WTC11 (cell line): Measurements from ENCODE around the gene CELF4. TPM values are rescaled to one million over a fixed set of nuclear protein-coding genes. Genes with fewer than 3 reads are reported as not detected.

Experiments
- ATAC-seq: fragments of 200-7000 bp; cut with Tn5 transposase; 2 replicates; pipeline ENCODE4 v1.10.0; 2021; ENCODE audit warnings: mild to moderate bottlenecking, moderate library complexity
- CTCF ChIA-PET: fragments of 300-600 bp; sonication (Branson Sonifier 250); formaldehyde crosslinking; loops from one replicate; lab custom pipeline; 2021; ENCODE audit warnings: antibody characterized with exemption; lab: Charles Lee
- POLR2A ChIA-PET: fragments of 350-600 bp; sonication (Branson Sonifier 250); formaldehyde crosslinking; loops from one replicate; lab custom pipeline; 2021; ENCODE audit warnings: antibody characterized with exemption; lab: Charles Lee
- DNase-seq: peaks from one replicate; pipeline ENCODE4 v3.0.0; 2021; ENCODE audit warnings: low spot score
- H3K27ac Mint-ChIP-seq: 2 replicates; pipeline ENCODE4 v1.8.0; 2021; ENCODE audit warnings: mixed read lengths
- H3K27me3 Mint-ChIP-seq: 2 replicates; pipeline ENCODE4 v1.8.0; 2021; ENCODE audit warnings: low read depth, mild to moderate bottlenecking, moderate library complexity, mixed read lengths
- H3K36me3 Mint-ChIP-seq: 2 replicates; pipeline ENCODE4 v1.8.0; 2021; ENCODE audit warnings: mixed read lengths
- H3K4me1 Mint-ChIP-seq: 2 replicates; pipeline ENCODE4 v1.8.0; 2022; ENCODE audit warnings: mixed read lengths
- H3K4me3 Mint-ChIP-seq: 2 replicates; pipeline ENCODE4 v1.8.0; 2021; ENCODE audit warnings: mild to moderate bottlenecking, moderate library complexity, mixed read lengths
- H3K9me3 Mint-ChIP-seq: 2 replicates; pipeline ENCODE4 v1.8.0; 2021; ENCODE audit warnings: mixed read lengths
- ATF1 ChIP-seq: sonication (generic); formaldehyde crosslinking; IDR thresholded peaks from 2 replicates; pipeline ENCODE4 v1.8.1; 2023; ENCODE audit warnings: mild to moderate bottlenecking, moderate library complexity, missing genetic modification reagents
- CBFB ChIP-seq: sonication (generic); formaldehyde crosslinking; IDR thresholded peaks from 2 replicates; pipeline ENCODE4 v1.8.1; 2022; ENCODE audit warnings: mild to moderate bottlenecking, low read depth, missing genetic modification reagents
- FOXK1 ChIP-seq: sonication (generic); formaldehyde crosslinking; IDR thresholded peaks from 2 replicates; pipeline ENCODE4 v1.8.0; 2022; ENCODE audit warnings: mild to moderate bottlenecking, moderate library complexity, missing genetic modification reagents
- GABPB1 ChIP-seq: sonication (generic); formaldehyde crosslinking; IDR thresholded peaks from 2 replicates; pipeline ENCODE4 v1.8.1; 2023; ENCODE audit warnings: mild to moderate bottlenecking, missing genetic modification reagents
- GRHL2 ChIP-seq: fragments of 250-450 bp; sonication (Bioruptor Pico); IDR thresholded peaks from 2 replicates; pipeline ENCODE4 v1.8.0; 2022; ENCODE audit warnings: mild to moderate bottlenecking, moderate library complexity; ENCODE audit not compliant: insufficient replicate concordance, severe bottlenecking
- JAZF1 ChIP-seq: fragments of 250-450 bp; sonication (Bioruptor Pico); IDR thresholded peaks from 2 replicates; pipeline ENCODE4 v1.9.0; 2021; ENCODE audit warnings: moderate library complexity, mild to moderate bottlenecking, inconsistent platforms
- NFATC4 ChIP-seq: fragments of 250-450 bp; sonication (Bioruptor Pico); IDR thresholded peaks from 2 replicates; pipeline ENCODE4 v1.9.0; 2021; ENCODE audit warnings: mild to moderate bottlenecking
- NFE2L1 ChIP-seq: sonication (generic); formaldehyde crosslinking; IDR thresholded peaks from 2 replicates; pipeline ENCODE4 v1.8.1; 2023; ENCODE audit warnings: missing genetic modification reagents
- NR1H2 ChIP-seq: sonication (generic); formaldehyde crosslinking; IDR thresholded peaks from 2 replicates; pipeline ENCODE4 v1.9.0; 2021; ENCODE audit warnings: mild to moderate bottlenecking, moderate library complexity, missing genetic modification reagents
- NR2C2 ChIP-seq: sonication (generic); formaldehyde crosslinking; IDR thresholded peaks from 2 replicates; pipeline ENCODE4 v1.8.0; 2022; ENCODE audit warnings: mild to moderate bottlenecking, missing genetic modification reagents
- TCF7 ChIP-seq: sonication (generic); formaldehyde crosslinking; IDR thresholded peaks from 2 replicates; pipeline ENCODE4 v1.8.0; 2022; ENCODE audit warnings: mild to moderate bottlenecking, low read depth, missing genetic modification reagents, moderate library complexity
- TP53 ChIP-seq: sonication (generic); formaldehyde crosslinking; IDR thresholded peaks from 2 replicates; pipeline ENCODE4 v1.8.1; 2023; ENCODE audit warnings: mild to moderate bottlenecking, missing genetic modification reagents
- ZNF121 ChIP-seq: sonication (generic); formaldehyde crosslinking; IDR thresholded peaks from 2 replicates; pipeline ENCODE4 v1.8.0; 2023; ENCODE audit warnings: missing genetic modification reagents
- ZNF138 ChIP-seq: sonication (generic); formaldehyde crosslinking; conservative IDR thresholded peaks from 2 replicates; pipeline ENCODE4 v1.8.1; 2022; ENCODE audit warnings: mild to moderate bottlenecking, moderate library complexity, missing genetic modification reagents
- total RNA-seq: library from RNA; stranded (reverse); gene quantifications from 3 replicates; pipeline ENCODE4 v1.2.3, GENCODE V29; 2021
- TF ChIP-seq, protein P1 (sequence below): fragments of 250-450 bp; sonication (Bioruptor Pico); conservative IDR thresholded peaks from 2 replicates; pipeline ENCODE4 v1.9.0; 2021; ENCODE audit warnings: mild to moderate bottlenecking
- TF ChIP-seq, protein P2 (sequence below): sonication (generic); formaldehyde crosslinking; IDR thresholded peaks from 2 replicates; pipeline ENCODE4 v1.8.0; 2022; ENCODE audit warnings: mild to moderate bottlenecking, missing genetic modification reagents
- TF ChIP-seq, protein P3 (sequence below): fragments of 250-450 bp; sonication (Bioruptor Pico); IDR thresholded peaks from 2 replicates; pipeline ENCODE4 v1.9.0; 2021; ENCODE audit warnings: mild to moderate bottlenecking
- TF ChIP-seq, protein P4 (sequence below): fragments of 200-600 bp; IDR thresholded peaks from 2 replicates; pipeline ENCODE4 v1.8.0; 2022; ENCODE audit warnings: antibody characterized with exemption
- TF ChIP-seq, protein P5 (sequence below): sonication (generic); formaldehyde crosslinking; IDR thresholded peaks from 2 replicates; pipeline ENCODE4 v1.8.1; 2023; ENCODE audit warnings: mild to moderate bottlenecking, missing genetic modification reagents
- TF ChIP-seq, protein P6 (sequence below): sonication (generic); formaldehyde crosslinking; IDR thresholded peaks from 2 replicates; pipeline ENCODE4 v1.8.1; 2022; ENCODE audit warnings: mild to moderate bottlenecking, missing genetic modification reagents, moderate library complexity, borderline replicate concordance
- TF ChIP-seq, protein P7 (sequence below): sonication (generic); formaldehyde crosslinking; IDR thresholded peaks from 2 replicates; pipeline ENCODE4 v1.8.1; 2023; ENCODE audit warnings: mild to moderate bottlenecking, moderate library complexity, missing genetic modification reagents

CELF4 gene
- total RNA-seq, 1 experiment from 2014 or later = 2.9 TPM

DNA sequence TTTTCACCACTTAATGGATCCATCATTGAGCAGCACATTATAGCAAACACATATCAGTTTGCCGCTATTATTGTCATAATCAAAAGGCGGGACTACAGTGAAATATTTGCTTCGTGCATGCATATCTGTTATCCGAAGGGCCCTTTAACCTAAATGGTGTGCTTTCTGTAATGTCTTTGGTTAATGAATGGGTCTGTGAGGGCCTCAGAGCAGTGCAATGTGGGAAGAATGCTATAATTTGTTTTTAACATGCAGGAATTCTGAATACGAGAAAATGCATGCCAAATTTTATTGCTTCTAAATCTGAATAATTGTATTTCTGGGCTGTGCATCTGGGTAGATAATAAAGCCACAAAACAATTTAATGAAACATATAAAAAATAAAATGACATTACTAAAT is 32.8 kb upstream of the CELF4 start:
- DNase-seq = no peak
- Mint-ChIP-seq H3K4me3 (no peak overlapping the region), H3K27ac (no peak overlapping the region), H3K36me3 (no peaks in the 10 kb centered on the region), H3K27me3 (no peaks in the 10 kb centered on the region; the same call in 1 of the 2 replicates), H3K4me1 (no peaks in the 10 kb centered on the region), H3K9me3 (peaks cover 4% of the 10 kb centered on the region)
- ChIA-PET CTCF (no interaction called here), POLR2A (no interaction called here)
- TF ChIP-seq TP53 (CRISPR knock-in tag) (no peak), NR1H2 (CRISPR knock-in tag) (no peak), GABPB1 (CRISPR knock-in tag) (no peak), ZNF121 (CRISPR knock-in tag) (no peak), JAZF1 (CRISPR knock-in tag) (no peak), ATF1 (CRISPR knock-in tag) (no peak), TCF7 (CRISPR knock-in tag) (no peak), NR2C2 (no peak), FOXK1 (CRISPR knock-in tag) (no peak), NFATC4 (CRISPR knock-in tag) (no peak)
- TF ChIP-seq, protein P1, sequence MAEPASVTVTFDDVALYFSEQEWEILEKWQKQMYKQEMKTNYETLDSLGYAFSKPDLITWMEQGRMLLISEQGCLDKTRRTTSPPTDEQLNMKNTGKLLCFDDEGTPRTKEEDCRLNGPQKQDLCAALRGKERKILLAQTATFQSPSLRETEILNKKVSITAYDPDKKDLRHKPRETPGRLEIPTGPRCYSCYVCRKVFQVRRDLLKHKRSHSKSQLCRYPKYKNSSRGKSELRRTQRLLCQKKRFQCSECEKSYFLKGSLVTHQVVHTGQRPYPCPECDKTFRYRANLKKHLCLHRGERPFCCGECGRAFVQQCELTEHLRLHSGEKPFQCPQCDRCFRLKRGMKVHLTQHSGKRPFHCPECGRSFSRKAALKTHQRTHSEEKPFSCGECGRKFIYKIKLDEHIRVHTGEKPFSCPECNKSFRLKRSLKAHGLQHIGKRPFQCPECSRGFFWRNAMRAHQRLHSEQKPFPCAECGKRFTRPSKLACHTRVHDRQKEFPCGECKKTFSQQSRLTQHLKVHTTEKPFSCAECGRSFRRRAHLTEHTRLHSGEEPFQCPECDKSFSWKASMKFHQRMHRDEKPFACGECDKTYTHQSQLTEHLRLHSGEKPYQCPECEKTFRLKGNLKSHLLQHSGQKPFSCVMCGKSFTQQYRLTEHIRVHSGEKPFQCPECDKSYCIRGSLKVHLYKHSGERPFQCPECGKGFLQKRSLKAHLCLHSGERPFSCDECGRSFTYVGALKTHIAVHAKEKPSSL (CRISPR knock-in tag) = no peak
- TF ChIP-seq, protein P2, sequence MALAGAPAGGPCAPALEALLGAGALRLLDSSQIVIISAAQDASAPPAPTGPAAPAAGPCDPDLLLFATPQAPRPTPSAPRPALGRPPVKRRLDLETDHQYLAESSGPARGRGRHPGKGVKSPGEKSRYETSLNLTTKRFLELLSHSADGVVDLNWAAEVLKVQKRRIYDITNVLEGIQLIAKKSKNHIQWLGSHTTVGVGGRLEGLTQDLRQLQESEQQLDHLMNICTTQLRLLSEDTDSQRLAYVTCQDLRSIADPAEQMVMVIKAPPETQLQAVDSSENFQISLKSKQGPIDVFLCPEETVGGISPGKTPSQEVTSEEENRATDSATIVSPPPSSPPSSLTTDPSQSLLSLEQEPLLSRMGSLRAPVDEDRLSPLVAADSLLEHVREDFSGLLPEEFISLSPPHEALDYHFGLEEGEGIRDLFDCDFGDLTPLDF = no peak
- no peak for ATAC-seq

DNA sequence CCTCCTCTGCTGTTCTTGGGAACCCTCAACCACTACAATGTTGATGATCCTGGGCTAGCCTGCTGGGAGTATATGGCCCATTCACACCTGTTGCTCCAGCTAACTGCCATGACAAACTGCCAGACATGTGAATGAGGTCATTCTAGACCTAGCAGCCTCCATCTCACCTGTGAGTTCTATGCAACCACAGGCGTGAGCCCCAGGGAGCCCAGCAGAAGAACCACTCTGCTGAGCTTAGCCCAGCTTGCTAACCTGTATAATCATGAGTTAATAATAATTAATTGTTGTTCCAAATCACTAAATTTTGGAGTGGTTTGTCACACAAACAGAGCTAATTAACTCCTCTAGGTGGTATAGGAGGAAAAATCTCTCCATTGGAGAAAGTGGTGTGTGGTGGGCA is 24.7 kb upstream of the CELF4 start:
- TF ChIP-seq NFE2L1 (CRISPR knock-in tag) = no peak
- TF ChIP-seq, protein P3, sequence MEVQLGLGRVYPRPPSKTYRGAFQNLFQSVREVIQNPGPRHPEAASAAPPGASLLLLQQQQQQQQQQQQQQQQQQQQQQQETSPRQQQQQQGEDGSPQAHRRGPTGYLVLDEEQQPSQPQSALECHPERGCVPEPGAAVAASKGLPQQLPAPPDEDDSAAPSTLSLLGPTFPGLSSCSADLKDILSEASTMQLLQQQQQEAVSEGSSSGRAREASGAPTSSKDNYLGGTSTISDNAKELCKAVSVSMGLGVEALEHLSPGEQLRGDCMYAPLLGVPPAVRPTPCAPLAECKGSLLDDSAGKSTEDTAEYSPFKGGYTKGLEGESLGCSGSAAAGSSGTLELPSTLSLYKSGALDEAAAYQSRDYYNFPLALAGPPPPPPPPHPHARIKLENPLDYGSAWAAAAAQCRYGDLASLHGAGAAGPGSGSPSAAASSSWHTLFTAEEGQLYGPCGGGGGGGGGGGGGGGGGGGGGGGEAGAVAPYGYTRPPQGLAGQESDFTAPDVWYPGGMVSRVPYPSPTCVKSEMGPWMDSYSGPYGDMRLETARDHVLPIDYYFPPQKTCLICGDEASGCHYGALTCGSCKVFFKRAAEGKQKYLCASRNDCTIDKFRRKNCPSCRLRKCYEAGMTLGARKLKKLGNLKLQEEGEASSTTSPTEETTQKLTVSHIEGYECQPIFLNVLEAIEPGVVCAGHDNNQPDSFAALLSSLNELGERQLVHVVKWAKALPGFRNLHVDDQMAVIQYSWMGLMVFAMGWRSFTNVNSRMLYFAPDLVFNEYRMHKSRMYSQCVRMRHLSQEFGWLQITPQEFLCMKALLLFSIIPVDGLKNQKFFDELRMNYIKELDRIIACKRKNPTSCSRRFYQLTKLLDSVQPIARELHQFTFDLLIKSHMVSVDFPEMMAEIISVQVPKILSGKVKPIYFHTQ (CRISPR knock-in tag) = no peak
- TF ChIP-seq CBFB (CRISPR knock-in tag) = no peak
- TF ChIP-seq, protein P4, sequence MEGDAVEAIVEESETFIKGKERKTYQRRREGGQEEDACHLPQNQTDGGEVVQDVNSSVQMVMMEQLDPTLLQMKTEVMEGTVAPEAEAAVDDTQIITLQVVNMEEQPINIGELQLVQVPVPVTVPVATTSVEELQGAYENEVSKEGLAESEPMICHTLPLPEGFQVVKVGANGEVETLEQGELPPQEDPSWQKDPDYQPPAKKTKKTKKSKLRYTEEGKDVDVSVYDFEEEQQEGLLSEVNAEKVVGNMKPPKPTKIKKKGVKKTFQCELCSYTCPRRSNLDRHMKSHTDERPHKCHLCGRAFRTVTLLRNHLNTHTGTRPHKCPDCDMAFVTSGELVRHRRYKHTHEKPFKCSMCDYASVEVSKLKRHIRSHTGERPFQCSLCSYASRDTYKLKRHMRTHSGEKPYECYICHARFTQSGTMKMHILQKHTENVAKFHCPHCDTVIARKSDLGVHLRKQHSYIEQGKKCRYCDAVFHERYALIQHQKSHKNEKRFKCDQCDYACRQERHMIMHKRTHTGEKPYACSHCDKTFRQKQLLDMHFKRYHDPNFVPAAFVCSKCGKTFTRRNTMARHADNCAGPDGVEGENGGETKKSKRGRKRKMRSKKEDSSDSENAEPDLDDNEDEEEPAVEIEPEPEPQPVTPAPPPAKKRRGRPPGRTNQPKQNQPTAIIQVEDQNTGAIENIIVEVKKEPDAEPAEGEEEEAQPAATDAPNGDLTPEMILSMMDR = no peak
- TF ChIP-seq FOXK1 (CRISPR knock-in tag) = no peak
- TF ChIP-seq, protein P5, sequence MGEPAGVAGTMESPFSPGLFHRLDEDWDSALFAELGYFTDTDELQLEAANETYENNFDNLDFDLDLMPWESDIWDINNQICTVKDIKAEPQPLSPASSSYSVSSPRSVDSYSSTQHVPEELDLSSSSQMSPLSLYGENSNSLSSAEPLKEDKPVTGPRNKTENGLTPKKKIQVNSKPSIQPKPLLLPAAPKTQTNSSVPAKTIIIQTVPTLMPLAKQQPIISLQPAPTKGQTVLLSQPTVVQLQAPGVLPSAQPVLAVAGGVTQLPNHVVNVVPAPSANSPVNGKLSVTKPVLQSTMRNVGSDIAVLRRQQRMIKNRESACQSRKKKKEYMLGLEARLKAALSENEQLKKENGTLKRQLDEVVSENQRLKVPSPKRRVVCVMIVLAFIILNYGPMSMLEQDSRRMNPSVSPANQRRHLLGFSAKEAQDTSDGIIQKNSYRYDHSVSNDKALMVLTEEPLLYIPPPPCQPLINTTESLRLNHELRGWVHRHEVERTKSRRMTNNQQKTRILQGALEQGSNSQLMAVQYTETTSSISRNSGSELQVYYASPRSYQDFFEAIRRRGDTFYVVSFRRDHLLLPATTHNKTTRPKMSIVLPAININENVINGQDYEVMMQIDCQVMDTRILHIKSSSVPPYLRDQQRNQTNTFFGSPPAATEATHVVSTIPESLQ = no peak
- TF ChIP-seq NR2C2 = no peak
- TF ChIP-seq, protein P6, sequence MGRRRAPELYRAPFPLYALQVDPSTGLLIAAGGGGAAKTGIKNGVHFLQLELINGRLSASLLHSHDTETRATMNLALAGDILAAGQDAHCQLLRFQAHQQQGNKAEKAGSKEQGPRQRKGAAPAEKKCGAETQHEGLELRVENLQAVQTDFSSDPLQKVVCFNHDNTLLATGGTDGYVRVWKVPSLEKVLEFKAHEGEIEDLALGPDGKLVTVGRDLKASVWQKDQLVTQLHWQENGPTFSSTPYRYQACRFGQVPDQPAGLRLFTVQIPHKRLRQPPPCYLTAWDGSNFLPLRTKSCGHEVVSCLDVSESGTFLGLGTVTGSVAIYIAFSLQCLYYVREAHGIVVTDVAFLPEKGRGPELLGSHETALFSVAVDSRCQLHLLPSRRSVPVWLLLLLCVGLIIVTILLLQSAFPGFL (CRISPR knock-in tag) = no peak
- TF ChIP-seq ZNF138 (CRISPR knock-in tag) = no peak
- TF ChIP-seq, protein P7, sequence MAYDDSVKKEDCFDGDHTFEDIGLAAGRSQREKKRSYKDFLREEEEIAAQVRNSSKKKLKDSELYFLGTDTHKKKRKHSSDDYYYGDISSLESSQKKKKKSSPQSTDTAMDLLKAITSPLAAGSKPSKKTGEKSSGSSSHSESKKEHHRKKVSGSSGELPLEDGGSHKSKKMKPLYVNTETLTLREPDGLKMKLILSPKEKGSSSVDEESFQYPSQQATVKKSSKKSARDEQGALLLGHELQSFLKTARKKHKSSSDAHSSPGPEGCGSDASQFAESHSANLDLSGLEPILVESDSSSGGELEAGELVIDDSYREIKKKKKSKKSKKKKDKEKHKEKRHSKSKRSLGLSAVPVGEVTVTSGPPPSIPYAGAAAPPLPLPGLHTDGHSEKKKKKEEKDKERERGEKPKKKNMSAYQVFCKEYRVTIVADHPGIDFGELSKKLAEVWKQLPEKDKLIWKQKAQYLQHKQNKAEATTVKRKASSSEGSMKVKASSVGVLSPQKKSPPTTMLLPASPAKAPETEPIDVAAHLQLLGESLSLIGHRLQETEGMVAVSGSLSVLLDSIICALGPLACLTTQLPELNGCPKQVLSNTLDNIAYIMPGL = no peak
- TF ChIP-seq GRHL2 (CRISPR knock-in tag) = no peak
- H3K9me3 Mint-ChIP-seq = peaks cover 18% of the 10 kb centered on the region

More for the DNA sequence above, 24.7 kb upstream of the CELF4 start:
- no peak overlapping the region for H3K27ac Mint-ChIP-seq
- ChIA-PET CTCF (no interaction called here), POLR2A (no interaction called here)
- DNase-seq (no peak), ATAC-seq (no peak)
- H3K36me3 Mint-ChIP-seq = peaks cover 16% of the 10 kb centered on the region
- no peaks in the 10 kb centered on the region; the same call in none of the 2 replicates for H3K27me3 Mint-ChIP-seq
- H3K4me3 Mint-ChIP-seq = no peak overlapping the region
- H3K4me1 Mint-ChIP-seq = peaks cover 23% of the 10 kb centered on the region
